ENCODE results near the gene OSBP2. TPM values are rescaled to one million over a fixed set of nuclear protein-coding genes. Genes with fewer than 3 reads are reported as not detected.

Gene OSBP2
- total and polyA plus RNA-seq, 2 of the 13 experiments (the other 11 are each of a cell fraction or from before 2014, with no cell fraction given) = 5.0 to 7.7 TPM

GRCh38 chr22:30675436-30675835, 19.2 kb upstream of the OSBP2 start:
- CTCF ChIA-PET (ENCODE audit: low intra/inter-chr PET ratio, low total read pairs) = no interaction called here
- no peak overlapping the region for H3K4me3 ChIP-seq (replicated peaks in 1 of 3; ENCODE audit: insufficient read depth in 1 of 3, low read depth in 2 of 3, low read length in 3 of 3)
- 52% methylated on average over 9 of the region's 9 CpGs for WGBS (ENCODE audit: low lambda C conversion rate)

More at GRCh38 chr22:30675436-30675835, 19.2 kb upstream of the OSBP2 start:
- Histone ChIP-seq H3K4me2 (ENCODE audit: low read depth, low read length) (no peak overlapping the region), H4K20me1 (ENCODE audit: insufficient read depth, low read length) (no peaks in the 10 kb centered on the region), H3K9ac (ENCODE audit: insufficient read depth, low read depth, low read length) (no peak overlapping the region), H3K27ac (ENCODE audit: extremely low read length, insufficient read depth, low read length) (no peak overlapping the region), H2AFZ (ENCODE audit: low read length) (no peak overlapping the region), H3K79me2 (ENCODE audit: insufficient read depth, low read length) (no peaks in the 10 kb centered on the region), H3K9me3 (ENCODE audit: low read length) (no peaks in the 10 kb centered on the region), H3K36me3 (replicated peaks in 1 of 2; ENCODE audit: control insufficient read depth in 1 of 2, insufficient read depth in 2 of 2, low read length in 2 of 2) (no peaks in the 10 kb centered on the region), H3K4me1 (ENCODE audit: insufficient read depth, low read length) (no peaks in the 10 kb centered on the region), H3K27me3 (ENCODE audit: control insufficient read depth in 1 of 2, insufficient read depth in 2 of 2, low read length in 2 of 2) (peaks cover 0 to 21% of the 10 kb centered on the region in 2 experiments; a peak in 2 of 5 replicates)
- intact Hi-C loops (cut with micrococcal nuclease; ENCODE audit: unreplicated experiment) (no loop called here), in situ Hi-C loops (cut with HindIII; ENCODE audit: extremely low pct_ligation_motif_present, low pct_unique_long_range_greater_than_20kb) (no loop called here)
- DNase-seq (ENCODE audit: low spot score) (no peak), FAIRE-seq (no peak), ATAC-seq (no peak)
- TF ChIP-seq ZNF619 (CRISPR knock-in tag; IDR thresholded peaks at IDR 0.05) (no peak), KDM1A (CRISPR knock-in tag; IDR thresholded peaks at IDR 0.05) (no peak), MTERF4 (CRISPR knock-in tag; IDR thresholded peaks at IDR 0.05) (no peak), ZNF572 (CRISPR knock-in tag; IDR thresholded peaks at IDR 0.05) (no peak), MED1 (CRISPR knock-in tag; IDR thresholded peaks at IDR 0.05) (no peak), MAFK (conservative IDR thresholded peaks at IDR 0.05 in 1 of 2, IDR thresholded peaks at IDR 0.05 in 1 of 2; ENCODE audit: low read length in 2 of 2) (no peak), IRF1 (CRISPR knock-in tag; IDR thresholded peaks at IDR 0.05; ENCODE audit: low read depth) (no peak), ZNF747 (CRISPR knock-in tag; IDR thresholded peaks at IDR 0.05; ENCODE audit: borderline replicate concordance) (no peak), ZNF800 (CRISPR knock-in tag; IDR thresholded peaks at IDR 0.05) (no peak), PRDM4 (CRISPR knock-in tag; IDR thresholded peaks at IDR 0.05; ENCODE audit: borderline replicate concordance) (no peak)
- TF ChIP-seq, protein P1, sequence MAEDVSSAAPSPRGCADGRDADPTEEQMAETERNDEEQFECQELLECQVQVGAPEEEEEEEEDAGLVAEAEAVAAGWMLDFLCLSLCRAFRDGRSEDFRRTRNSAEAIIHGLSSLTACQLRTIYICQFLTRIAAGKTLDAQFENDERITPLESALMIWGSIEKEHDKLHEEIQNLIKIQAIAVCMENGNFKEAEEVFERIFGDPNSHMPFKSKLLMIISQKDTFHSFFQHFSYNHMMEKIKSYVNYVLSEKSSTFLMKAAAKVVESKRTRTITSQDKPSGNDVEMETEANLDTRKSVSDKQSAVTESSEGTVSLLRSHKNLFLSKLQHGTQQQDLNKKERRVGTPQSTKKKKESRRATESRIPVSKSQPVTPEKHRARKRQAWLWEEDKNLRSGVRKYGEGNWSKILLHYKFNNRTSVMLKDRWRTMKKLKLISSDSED (CRISPR knock-in tag; IDR thresholded peaks at IDR 0.05) = no peak
- TF ChIP-seq, protein P2, sequence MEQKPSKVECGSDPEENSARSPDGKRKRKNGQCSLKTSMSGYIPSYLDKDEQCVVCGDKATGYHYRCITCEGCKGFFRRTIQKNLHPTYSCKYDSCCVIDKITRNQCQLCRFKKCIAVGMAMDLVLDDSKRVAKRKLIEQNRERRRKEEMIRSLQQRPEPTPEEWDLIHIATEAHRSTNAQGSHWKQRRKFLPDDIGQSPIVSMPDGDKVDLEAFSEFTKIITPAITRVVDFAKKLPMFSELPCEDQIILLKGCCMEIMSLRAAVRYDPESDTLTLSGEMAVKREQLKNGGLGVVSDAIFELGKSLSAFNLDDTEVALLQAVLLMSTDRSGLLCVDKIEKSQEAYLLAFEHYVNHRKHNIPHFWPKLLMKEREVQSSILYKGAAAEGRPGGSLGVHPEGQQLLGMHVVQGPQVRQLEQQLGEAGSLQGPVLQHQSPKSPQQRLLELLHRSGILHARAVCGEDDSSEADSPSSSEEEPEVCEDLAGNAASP (CRISPR knock-in tag; IDR thresholded peaks at IDR 0.05; ENCODE audit: borderline replicate concordance) = no peak
- POLR2A ChIA-PET = no interaction called here
- no TSS peak for BruUV-seq (replicated peaks)
